Adrenal gland (tissue), 12 donors: ENCODE measurements around the gene RNH1. TPM values are rescaled to one million over a fixed set of nuclear protein-coding genes. Genes with fewer than 3 reads are reported as not detected.

ENCODE experiments used
- DNase-seq, 7 donors: peaks; one replicate each; pipeline ENCODE4 v3.0.0-alpha.2; 2019 to 2020
- H3K27ac ChIP-seq, 5 donors: fragments of 200-600 bp; sonication (generic) in 4 of 5; 1 replicate in 3 of 5; 2 replicates in 2 of 5; pipeline versions ENCODE4 v1.5.1 to v1.8.0; 2016 to 2020; ENCODE audit warnings: mild to moderate bottlenecking in 1 of 5
- H3K27me3 ChIP-seq: fragments of 200-600 bp; 2 replicates; pipeline ENCODE4 v1.8.0; 2021
- H3K36me3 ChIP-seq, 2 donors: fragments of 200-600 bp; replicated peaks in 1 of 2; 1 replicate in 1 of 2; 2 replicates in 1 of 2; pipeline versions ENCODE4 v1.5.1 to v1.8.0; 2018 to 2022
- H3K4me1 ChIP-seq, 2 donors: fragments of 200-600 bp; replicated peaks in 1 of 2; 1 replicate in 1 of 2; 2 replicates in 1 of 2; pipeline versions ENCODE4 v1.5.1 to v1.8.0; 2018 to 2021
- H3K4me3 ChIP-seq, 4 donors: fragments of 200-600 bp; sonication (generic) in 3 of 4; one replicate each; pipeline ENCODE4 v1.5.1; 2016 to 2018
- H3K9me3 ChIP-seq, 3 donors: fragments of 200-600 bp; sonication (generic) in 1 of 3; replicated peaks in 1 of 3; 1 replicate in 2 of 3; 2 replicates in 1 of 3; pipeline versions ENCODE4 v1.5.1 to v1.8.0; 2016 to 2021
- CTCF ChIP-seq, 6 experiments: fragments of 450-650 bp in 4 of 6; fragments of 200-600 bp in 2 of 6; sonication (generic) in 1 of 6; IDR thresholded peaks; 1 replicate in 5 of 6; 2 replicates in 1 of 6; pipeline versions ENCODE4 v1.5.1 to v1.8.0; 2016 to 2021; ENCODE audit warnings: antibody characterized with exemption in 6 of 6, mild to moderate bottlenecking in 2 of 6, moderate library complexity in 1 of 6
- POLR2A ChIP-seq, 2 donors: fragments of 450-650 bp; IDR thresholded peaks; one replicate each; pipeline ENCODE4 v1.6.1; 2017; ENCODE audit warnings: antibody characterized with exemption in 2 of 2, mild to moderate bottlenecking in 2 of 2, moderate library complexity in 1 of 2
- WGBS, 4 donors: extraction: QIAGEN DNeasy Blood & Tissue Kit in 2 of 4; methylation state at CpG; one replicate each; pipeline versions ENCODE4 v1.1.5 to v1.1.7; 2013 to 2017; 5-methylcytosine and 5-hydroxymethylcytosine counted together
- intact Hi-C, 2 donors: fragments of 100-400 bp; cut with DNase I; formaldehyde crosslinking; loops; one replicate each; pipeline versions ENCODE4 v1.14.1 to v1.15.0; 2022 to 2023
- polyA plus RNA-seq, 3 donors: library from polyadenylated mRNA; stranded (reverse); fragments of 200-250 nt in 2 of 3; fragments of 350-450 nt in 1 of 3; fragmentation: Illumina TruSeq in 1 of 3; extraction: RNeasy Lipid Tissue Mini Kit (QIAGEN cat#74804) in 1 of 3; gene quantifications; one replicate each; pipeline ENCODE4 v1.2.3, GENCODE V29; 2013 to 2014
- total RNA-seq, 9 donors: library from RNA; depleted of rRNA in 4 of 9; stranded (reverse); fragments of >200 nt in 4 of 9; fragments of 120-200 nt in 1 of 9; fragmentation: NEBNext Ultra II Directional in 1 of 9; extraction: Animal tissue kit (Norgen Biotek cat#: 25700) in 1 of 9; gene quantifications; one replicate each; pipeline versions ENCODE4 v1.1.0 to v1.2.4, GENCODE V29; 2013 to 2023
- donor health status: healthy with polysubstance abuse.
- donor health status: Bipolar disorder and iron deficiency.
- donor health status: DM: yes; HTN: yes; CAD: no.
- donor health status: DM: no; HTN: no; CAD: no.
- donor health status: DM: no; HTN: no; CAD: no.
- donor health status: DM: yes; HTN: yes; CAD: no.

RNH1 gene
- total and polyA plus RNA-seq, 12 donors, result 36.3 to 342 (median 205) TPM

DNA sequence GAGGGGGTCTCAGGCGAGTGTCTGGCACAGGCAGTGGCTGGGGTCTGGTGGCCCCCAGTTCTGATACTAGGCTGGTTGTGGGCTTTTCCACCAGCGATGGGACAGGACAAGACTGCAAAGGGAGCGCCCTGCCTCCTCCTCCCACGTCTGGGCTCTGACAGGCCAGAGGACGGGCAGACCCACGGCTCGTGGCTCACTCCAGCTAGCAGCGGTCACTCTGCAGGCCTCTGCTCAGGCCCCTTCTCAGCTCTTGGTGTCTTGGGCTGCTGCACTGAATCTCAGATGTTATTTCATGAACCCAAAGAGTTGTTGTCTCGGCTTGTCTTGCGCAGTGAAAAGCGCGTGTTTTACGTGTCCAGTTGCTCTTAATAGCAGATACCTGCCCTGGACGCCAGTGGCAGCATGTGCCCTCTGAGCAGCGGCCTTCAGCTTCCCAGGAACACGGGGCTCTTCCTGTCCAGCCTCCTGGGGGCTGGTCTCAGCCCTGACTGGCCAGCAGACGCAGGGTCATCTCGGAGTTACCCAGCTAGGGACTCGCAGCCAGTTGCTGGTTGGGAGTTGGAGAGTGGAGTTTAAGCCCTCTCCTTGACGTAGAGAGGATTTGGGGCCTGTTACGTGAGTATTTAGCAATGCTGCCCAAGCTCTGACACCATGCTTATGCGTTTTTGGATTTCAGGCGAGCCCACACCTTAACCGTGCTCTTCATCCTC is 47.4 kb downstream of the RNH1 start:
- TF ChIP-seq POLR2A (IDR thresholded peaks at IDR 0.05), result no peak
- no peak for TF ChIP-seq CTCF (IDR thresholded peaks at IDR 0.05)
- peaks cover 0 to 24% of the 10 kb centered on the region in 2 donors for H3K36me3 ChIP-seq
- H3K27ac ChIP-seq, result peak overlapping the region in 2 of 5 donors; percentile 73 to 82
- H3K9me3 ChIP-seq, result no peaks in the 10 kb centered on the region
- H3K4me1 ChIP-seq, result peaks cover 0 to 11% of the 10 kb centered on the region in 2 donors
- DNase-seq, result no peak
- H3K27me3 ChIP-seq, result no peaks in the 10 kb centered on the region
- WGBS, 4 donors, result 80 to 94% (median 90%) methylated on average over 7 to 24 of the region's 24 CpGs
- no peak overlapping the region for H3K4me3 ChIP-seq
- intact Hi-C loops, result loop anchor here in 1 of 2 donors (10.0 kb wide), 1 partner anchor 45 kb away; the partner anchor contains the start of gene RNH1

DNA sequence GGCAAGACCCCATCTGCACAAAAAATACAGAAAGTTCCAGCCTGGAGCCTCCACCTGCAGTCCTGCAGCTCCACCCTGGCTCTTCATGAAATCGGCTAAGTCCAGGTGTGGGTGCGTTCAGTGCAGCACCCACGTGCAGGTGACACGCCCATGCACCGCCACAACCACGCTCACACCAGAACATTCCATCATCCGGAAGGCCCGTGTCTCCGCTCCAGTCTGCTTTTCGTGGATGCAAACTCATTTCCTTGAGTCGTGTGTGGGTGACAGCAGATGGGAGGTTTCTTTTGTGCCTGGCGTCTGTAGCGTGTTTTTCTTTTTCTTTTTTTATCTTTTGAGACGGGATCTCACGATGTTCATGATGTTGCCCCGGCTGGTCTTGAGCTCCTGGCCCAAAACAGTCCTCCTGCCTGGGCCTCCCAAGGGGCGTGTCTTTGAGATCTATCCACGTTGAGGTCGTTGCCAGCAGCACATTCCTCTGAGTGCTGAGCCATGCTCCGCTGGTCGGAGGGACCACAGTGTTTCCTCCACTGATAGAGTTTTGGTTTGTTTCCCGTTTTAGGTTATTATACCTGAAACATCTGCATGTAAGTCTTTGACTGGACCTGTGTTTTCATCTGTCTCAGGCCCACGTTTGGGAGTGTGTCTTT is 49.8 kb downstream of the RNH1 start:
- Histone ChIP-seq H3K27ac (no peak overlapping the region), H3K4me1 (peaks cover 0 to 11% of the 10 kb centered on the region in 2 donors), H3K9me3 (no peaks in the 10 kb centered on the region), H3K4me3 (no peak overlapping the region), H3K27me3 (no peaks in the 10 kb centered on the region), H3K36me3 (peaks cover 0 to 19% of the 10 kb centered on the region in 2 donors)
- 75 to 85% (median 78%) methylated on average over 23 of the region's 23 CpGs for WGBS, 4 donors
- DNase-seq, result no peak
- intact Hi-C loops, result loop anchor here in 1 of 2 donors (10.0 kb wide), 1 partner anchor 48 kb away; the partner anchor contains the start of gene RNH1
- TF ChIP-seq CTCF (IDR thresholded peaks at IDR 0.05) (no peak), POLR2A (IDR thresholded peaks at IDR 0.05) (no peak)

DNA sequence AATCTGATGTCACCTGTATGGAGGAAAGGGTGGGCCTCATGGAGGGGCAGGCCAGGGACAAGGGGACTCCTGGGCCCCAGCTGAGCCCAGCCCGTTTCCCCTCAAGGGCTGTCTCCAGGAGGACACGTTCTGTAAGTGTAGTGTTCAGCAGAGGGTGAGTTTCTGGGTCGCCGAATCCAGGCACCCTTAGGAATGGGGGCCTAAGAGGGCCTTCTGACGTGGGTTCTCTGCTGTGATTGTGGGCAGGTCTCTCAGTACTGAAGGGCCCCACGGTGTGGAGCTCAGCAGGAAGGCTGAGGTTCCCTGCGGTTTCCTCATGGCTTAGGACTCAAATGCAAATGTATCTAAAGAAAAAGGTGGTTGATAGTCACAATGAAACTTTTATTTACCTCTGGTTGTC is 50.5 kb downstream of the RNH1 start:
- H3K4me1 ChIP-seq, result peaks cover 0 to 13% of the 10 kb centered on the region in 2 donors
- H3K4me3 ChIP-seq, result no peak overlapping the region
- intact Hi-C loops, result loop anchor here in 1 of 2 donors (10.0 kb wide), 1 partner anchor 48 kb away; the partner anchor contains the start of gene RNH1
- H3K9me3 ChIP-seq, result no peaks in the 10 kb centered on the region
- TF ChIP-seq POLR2A (IDR thresholded peaks at IDR 0.05) (no peak), CTCF (IDR thresholded peaks at IDR 0.05) (no peak)
- peaks cover 0 to 18% of the 10 kb centered on the region in 2 donors for H3K36me3 ChIP-seq
- no peaks in the 10 kb centered on the region for H3K27me3 ChIP-seq
- peak overlapping the region in 1 of 5 donors; percentile 22 for H3K27ac ChIP-seq
- 74 to 90% (median 79%) methylated on average over 7 of the region's 7 CpGs for WGBS, 4 donors
- DNase-seq, result no peak

- Histone ChIP-seq H3K36me3 (peaks cover 0 to 9% of the 10 kb centered on the region in 2 donors), H3K4me3 (no peak overlapping the region), H3K27me3 (no peaks in the 10 kb centered on the region), H3K4me1 (peaks cover 5 to 20% of the 10 kb centered on the region in 2 donors), H3K9me3 (no peaks in the 10 kb centered on the region), H3K27ac (peak overlapping the region in 2 of 5 donors; percentile 63)
- TF ChIP-seq POLR2A (IDR thresholded peaks at IDR 0.05) (peak in 1 of 2 donors; percentile 32), CTCF (IDR thresholded peaks at IDR 0.05) (no peak)
- DNase-seq, result peak in 6 of 7 donors; percentile 53 to 79 (median 70)
- WGBS, 4 donors, result 43 to 61% (median 51%) methylated on average over 21 to 23 of the region's 23 CpGs
- intact Hi-C loops, result loop anchor here in 1 of 2 donors (10.0 kb wide), 1 partner anchor 49 kb away; the partner anchor contains the start of gene RNH1
Observed at GRCh38 chr11:455566-456147, 51.4 kb downstream of the RNH1 start.
